OCI-LY1 (cell line): ENCODE results near the gene ME3.

Experiments used
- H2AFZ ChIP-seq: fragments of 200-600 bp; sonication (generic), shearing (Covaris generic); 2 replicates; pipeline ENCODE4 v1.6.0; 2014; ENCODE audit warnings: antibody characterized with exemption, mild to moderate bottlenecking, low read length
- H3F3A ChIP-seq: fragments of 200-600 bp; sonication (generic), shearing (Covaris generic); 2 replicates; pipeline ENCODE4 v1.6.0; 2014; ENCODE audit warnings: mild to moderate bottlenecking, antibody characterized with exemption, low read length, moderate library complexity; ENCODE audit not compliant: insufficient read depth
- H3K27ac ChIP-seq: fragments of 200-600 bp; sonication (generic); 2 replicates; pipeline ENCODE4 v1.5.1; 2014; ENCODE audit warnings: low read length, mixed run types, mild to moderate bottlenecking, low read depth; ENCODE audit not compliant: poor library complexity, severe bottlenecking
- H3K27me3 ChIP-seq: fragments of 200-600 bp; sonication (generic); 2 replicates; pipeline ENCODE4 v1.6.0; 2014; ENCODE audit warnings: antibody characterized with exemption, mild to moderate bottlenecking, low read length, moderate library complexity; ENCODE audit not compliant: insufficient read depth
- H3K36me3 ChIP-seq: fragments of 200-600 bp; sonication (generic); 2 replicates; pipeline ENCODE4 v1.6.1; 2014; ENCODE audit warnings: mild to moderate bottlenecking, antibody characterized with exemption, low read length, moderate library complexity, mixed read lengths; ENCODE audit not compliant: insufficient read depth
- H3K4me1 ChIP-seq: fragments of 200-600 bp; sonication (generic); 2 replicates; pipeline ENCODE4 v1.5.1; 2014; ENCODE audit warnings: mild to moderate bottlenecking, low read length, moderate library complexity; ENCODE audit not compliant: insufficient read depth, severe bottlenecking
- H3K4me2 ChIP-seq: fragments of 200-600 bp; sonication (generic), shearing (Covaris generic); 2 replicates; pipeline ENCODE4 v1.6.1; 2014; ENCODE audit warnings: low read length
- H3K4me3 ChIP-seq: fragments of 200-600 bp; sonication (generic); 2 replicates; pipeline ENCODE4 v1.5.1; 2014; ENCODE audit warnings: low read length, low read depth, mild to moderate bottlenecking, mixed read lengths; ENCODE audit not compliant: poor library complexity, severe bottlenecking
- H3K79me2 ChIP-seq: fragments of 200-600 bp; shearing (Covaris generic); 2 replicates; pipeline ENCODE4 v1.6.1; 2016; ENCODE audit warnings: mixed run types, low read length, mixed read lengths; ENCODE audit not compliant: insufficient read depth
- H3K9ac ChIP-seq: fragments of 200-600 bp; sonication (generic), shearing (Covaris generic); 2 replicates; pipeline ENCODE4 v1.6.1; 2014; ENCODE audit warnings: mild to moderate bottlenecking, low read length, mixed read lengths
- H3K9me2 ChIP-seq: fragments of 200-600 bp; sonication (generic), shearing (Covaris generic); 2 replicates; pipeline ENCODE4 v1.6.1; 2014; ENCODE audit warnings: low read depth, mild to moderate bottlenecking, low read length, mixed read lengths
- H3K9me3 ChIP-seq: fragments of 200-600 bp; shearing (Covaris generic); 2 replicates; pipeline ENCODE4 v1.6.1; 2014; ENCODE audit warnings: low read length, mixed read lengths
- H4K20me1 ChIP-seq: fragments of 200-600 bp; sonication (generic), shearing (Covaris generic); 2 replicates; pipeline ENCODE4 v1.6.0; 2016; ENCODE audit warnings: mild to moderate bottlenecking, low read length; ENCODE audit not compliant: insufficient read depth
- CTCF ChIP-seq: fragments of 200-600 bp; sonication (generic), shearing (Covaris generic); IDR thresholded peaks from 2 replicates; pipeline ENCODE4 v1.5.1; 2017; ENCODE audit warnings: mild to moderate bottlenecking, antibody characterized with exemption, low read length, moderate library complexity, mixed read lengths
- EZH2 ChIP-seq: fragments of 200-600 bp; sonication (generic), shearing (Covaris generic); IDR thresholded peaks from 2 replicates; pipeline ENCODE4 v1.8.0; 2017; ENCODE audit warnings: borderline replicate concordance, mixed run types, mild to moderate bottlenecking, antibody characterized with exemption, low read length, moderate library complexity, mixed read lengths

Gene ME3

GRCh38 chr11:86461892-86462291 lies 210.5 kb downstream of the ME3 start:
- no peaks in the 10 kb centered on the region for H4K20me1 ChIP-seq
- H3K27ac ChIP-seq: no peak overlapping the region
- no peak for TF ChIP-seq EZH2
- TF ChIP-seq CTCF: no peak
- H3K79me2 ChIP-seq: no peaks in the 10 kb centered on the region
- H3K4me3 ChIP-seq: no peak overlapping the region
- H3K4me1 ChIP-seq: no peaks in the 10 kb centered on the region
- H3K36me3 ChIP-seq: no peaks in the 10 kb centered on the region
- no peaks in the 10 kb centered on the region for H3K9me3 ChIP-seq
- H3F3A ChIP-seq: no peaks in the 10 kb centered on the region
- no peak overlapping the region for H3K9ac ChIP-seq
- H2AFZ ChIP-seq: no peak overlapping the region
- H3K9me2 ChIP-seq: no peaks in the 10 kb centered on the region
- no peaks in the 10 kb centered on the region for H3K27me3 ChIP-seq
- H3K4me2 ChIP-seq: no peak overlapping the region

GRCh38 chr11:86460461-86461385 lies 211.7 kb downstream of the ME3 start:
- Histone ChIP-seq H3K9me2 (no peaks in the 10 kb centered on the region), H3K27me3 (no peaks in the 10 kb centered on the region), H3K4me1 (no peaks in the 10 kb centered on the region), H3K79me2 (no peaks in the 10 kb centered on the region), H2AFZ (no peak overlapping the region), H3K9me3 (no peaks in the 10 kb centered on the region), H3K36me3 (no peaks in the 10 kb centered on the region), H3K27ac (no peak overlapping the region), H3K4me3 (no peak overlapping the region), H4K20me1 (no peaks in the 10 kb centered on the region), H3K9ac (no peak overlapping the region), H3F3A (no peaks in the 10 kb centered on the region), H3K4me2 (no peak overlapping the region)
- TF ChIP-seq EZH2 (no peak), CTCF (no peak)

GRCh38 chr11:86459682-86460460 lies 212.5 kb downstream of the ME3 start:
- no peak overlapping the region for H3K27ac ChIP-seq

More at GRCh38 chr11:86459682-86460460, 212.5 kb downstream of the ME3 start:
- Histone ChIP-seq H3K36me3 (no peaks in the 10 kb centered on the region), H3K4me1 (no peaks in the 10 kb centered on the region), H3K4me3 (no peak overlapping the region), H3K79me2 (no peaks in the 10 kb centered on the region), H3K9me3 (no peaks in the 10 kb centered on the region), H4K20me1 (no peaks in the 10 kb centered on the region), H3K4me2 (no peak overlapping the region), H3K9me2 (no peaks in the 10 kb centered on the region), H3F3A (no peaks in the 10 kb centered on the region), H2AFZ (no peak overlapping the region), H3K9ac (no peak overlapping the region), H3K27me3 (no peaks in the 10 kb centered on the region)
- TF ChIP-seq EZH2 (no peak), CTCF (no peak)
